SK-N-DZ (cell line): ENCODE measurements around the gene DYNLRB1. TPM values are rescaled to one million over a fixed set of nuclear protein-coding genes. Genes with fewer than 3 reads are reported as not detected.
"Not testable (repeated sequence)": the region's sequence is repeated elsewhere in the genome, so short reads cannot be mapped to it uniquely, and the experiment has no call there.

Source experiments
- DNase-seq: peaks from one replicate; pipeline ENCODE4 v3.0.0-alpha.2; 2015; ENCODE audit warnings: low spot score
- polyA plus RNA-seq, 2 experiments: library from polyadenylated mRNA; depleted of rRNA; stranded (reverse); fragments of >200 nt; gene quantifications; 2 replicates each; pipeline ENCODE4 v1.2.3, GENCODE V29; 2014

Gene DYNLRB1
- polyA plus RNA-seq (2014; cell fraction: cytosol; rRNA removed), result 229 and 266 TPM in 2 replicates
- polyA plus RNA-seq (2014; cell fraction: nucleus; rRNA removed), result 134 and 157 TPM in 2 replicates

DNA sequence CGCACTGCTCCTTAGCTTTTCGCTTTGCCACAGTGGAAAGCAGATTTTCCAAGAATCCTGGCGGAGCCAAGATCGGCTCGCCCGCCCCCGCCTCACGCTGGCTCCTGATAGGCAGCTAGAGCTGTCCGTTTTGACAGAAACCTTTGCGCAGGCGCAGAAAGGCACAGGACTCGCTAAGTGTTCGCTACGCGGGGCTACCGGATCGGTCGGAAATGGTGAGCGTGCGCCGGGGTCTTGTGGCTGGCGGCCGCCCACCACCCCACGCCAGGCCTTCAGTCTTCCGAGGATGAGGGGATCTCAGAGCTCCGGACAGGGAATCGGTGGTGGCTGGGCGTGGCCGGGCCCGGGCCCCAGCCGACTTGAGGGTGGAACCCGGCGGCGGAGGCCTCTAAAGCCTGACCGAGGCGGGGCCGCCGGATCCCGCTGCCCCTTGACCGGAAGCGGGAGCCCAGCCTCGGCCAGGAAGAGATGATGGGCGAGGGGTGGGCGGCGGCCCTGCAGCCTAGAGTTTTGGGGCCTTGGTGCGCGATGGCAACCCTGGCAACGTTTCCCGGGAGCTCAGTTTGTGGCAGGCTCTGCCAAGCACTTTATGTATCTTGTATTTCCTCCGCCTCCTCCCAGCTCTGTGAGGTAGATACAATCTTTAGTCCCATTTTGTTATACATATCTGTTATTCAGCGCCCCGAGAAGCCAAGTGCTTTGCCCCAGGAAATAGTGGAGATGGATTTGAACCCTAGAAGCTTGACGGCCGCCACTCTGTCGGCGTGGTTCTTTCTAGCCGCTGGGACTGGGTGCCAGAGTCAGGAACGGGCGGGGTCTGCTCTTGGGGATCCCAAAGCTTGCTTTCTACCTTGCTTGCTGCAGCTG lies at the start of gene DYNLRB1:
Gene DYNLRB1, plus strand, starts transcription at position 176 of the 867 bp plus-strand sequence. Its CDS starts 37 bp downstream, at position 213.
- DNase-seq, result peak; percentile 98

- DNase-seq, result no peak
Measured at GRCh38 chr20:34468951-34469350, 47.3 kb upstream of the DYNLRB1 start.

DNA sequence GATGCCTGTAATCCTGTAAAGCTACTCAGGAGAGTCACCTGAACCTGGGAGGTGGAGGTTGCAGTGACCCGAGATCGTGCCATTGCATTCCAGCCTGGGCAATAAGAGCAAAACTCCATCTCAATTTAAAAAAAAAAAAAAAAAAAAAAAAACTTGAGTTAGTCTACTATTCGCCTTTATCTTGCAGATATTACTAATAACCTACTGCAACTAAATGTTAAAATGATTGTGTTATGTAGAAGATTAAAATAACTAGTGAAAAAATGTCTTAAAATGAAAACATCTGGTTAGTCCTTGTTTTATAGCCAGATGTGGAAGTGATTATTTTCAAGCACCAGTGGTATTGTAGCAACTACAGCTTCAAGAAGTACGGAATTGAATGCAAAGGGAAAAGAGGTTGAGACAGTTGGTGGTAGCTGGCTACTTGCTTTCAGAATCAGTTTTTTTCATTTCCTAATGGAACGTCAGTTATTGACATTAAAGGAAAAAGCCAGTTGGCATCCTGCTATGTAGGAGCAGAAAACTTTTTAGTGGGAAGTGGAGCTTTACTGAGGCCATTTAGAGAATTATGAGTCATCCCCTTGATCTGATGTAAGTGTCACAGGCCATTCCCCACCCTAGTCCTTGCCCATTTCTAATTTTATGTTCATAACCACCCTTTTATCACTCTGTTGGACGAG lies 43.8 kb upstream of the DYNLRB1 start:
- no peak for DNase-seq

- DNase-seq, result peak; percentile 59
Measured at GRCh38 chr20:34473262-34473883, 42.8 kb upstream of the DYNLRB1 start.

GRCh38 chr20:34475979-34476736 lies 40.1 kb upstream of the DYNLRB1 start:
- no peak for DNase-seq

- no peak for DNase-seq
Measured at GRCh38 chr20:34479627-34480026, 36.6 kb upstream of the DYNLRB1 start.

DNA sequence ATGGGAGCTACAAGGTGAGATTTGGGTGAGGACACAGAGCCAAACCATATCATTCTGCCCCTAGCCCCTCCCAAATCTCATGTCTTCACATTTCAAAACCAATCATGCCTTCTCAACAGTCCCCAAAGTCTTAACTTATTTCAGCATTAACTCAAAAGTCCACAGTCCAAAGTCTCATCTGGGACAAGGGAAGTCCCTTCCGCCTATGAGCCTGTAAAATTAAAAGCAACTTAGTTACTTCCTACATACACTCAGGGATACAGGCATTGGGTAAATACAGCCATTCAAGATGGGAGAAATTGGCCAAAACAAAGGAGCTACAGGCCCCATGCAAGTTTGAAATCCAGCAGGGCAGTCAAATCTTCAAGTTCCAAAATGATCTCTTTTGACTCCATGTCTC lies 34.1 kb upstream of the DYNLRB1 start:
- not testable (repeated sequence) for DNase-seq

DNA sequence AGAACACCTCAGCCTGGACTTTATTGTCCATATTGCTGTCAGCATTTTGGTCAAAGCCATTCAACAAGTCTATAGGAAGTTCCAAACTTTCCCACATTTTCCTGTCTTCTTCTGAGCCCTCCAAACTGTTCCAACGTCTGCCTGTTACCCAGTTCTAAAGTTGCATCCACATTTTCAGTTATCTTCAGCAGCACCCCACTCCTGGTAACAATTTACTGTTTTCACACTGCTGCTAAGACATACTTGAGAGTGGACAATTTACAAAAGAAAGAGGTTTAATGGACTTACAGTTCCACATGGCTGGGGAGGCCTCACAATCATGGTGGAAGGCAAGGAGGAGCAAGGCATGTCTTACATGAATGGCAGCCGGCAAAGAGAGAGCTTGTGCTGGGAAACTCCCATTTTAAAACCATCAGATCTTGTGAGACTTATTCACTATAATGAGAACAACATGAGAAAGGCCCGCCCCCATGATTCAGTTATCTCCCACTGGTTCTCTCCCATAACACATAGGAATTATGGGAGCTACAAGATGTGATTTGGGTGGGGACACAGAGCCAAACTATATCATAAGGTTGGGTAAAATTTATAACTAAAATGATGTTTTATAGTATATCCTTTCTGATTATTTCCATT lies 32.5 kb upstream of the DYNLRB1 start:
- not testable (repeated sequence) for DNase-seq

- no peak for DNase-seq
Measured at GRCh38 chr20:34485068-34485634, 31.1 kb upstream of the DYNLRB1 start.

DNA sequence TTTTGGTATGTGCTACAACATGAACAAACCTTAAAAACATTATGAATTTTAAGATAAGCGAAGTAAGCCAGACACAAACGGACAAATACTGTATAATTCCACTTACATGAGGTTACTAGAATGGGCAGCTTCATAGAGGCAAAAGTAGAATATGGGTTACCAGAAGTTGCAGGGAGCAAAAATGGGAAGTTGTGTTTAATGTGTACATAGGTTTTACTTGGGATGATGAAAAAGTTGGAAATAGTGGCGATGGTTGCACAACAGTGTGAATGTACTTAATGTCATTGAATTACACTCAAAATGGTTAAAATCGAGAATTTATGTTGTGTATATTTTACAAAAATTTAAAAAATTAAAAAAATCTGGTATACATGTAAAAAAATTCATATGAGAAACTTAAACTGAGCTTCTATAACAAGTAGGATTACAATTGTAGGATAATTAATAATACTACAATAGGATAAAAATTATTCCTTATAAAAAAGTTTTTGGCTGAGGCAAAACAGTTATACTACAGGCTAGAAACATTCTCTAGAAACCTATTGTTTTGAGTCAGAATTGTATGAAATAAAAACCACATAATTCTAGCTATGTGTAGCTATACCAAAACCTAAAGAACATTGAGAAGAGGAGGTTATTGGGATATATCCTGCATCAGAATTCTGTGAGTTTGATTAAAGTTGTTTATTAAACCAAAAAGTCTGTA lies 24.8 kb upstream of the DYNLRB1 start:
- DNase-seq, result no peak

DNA sequence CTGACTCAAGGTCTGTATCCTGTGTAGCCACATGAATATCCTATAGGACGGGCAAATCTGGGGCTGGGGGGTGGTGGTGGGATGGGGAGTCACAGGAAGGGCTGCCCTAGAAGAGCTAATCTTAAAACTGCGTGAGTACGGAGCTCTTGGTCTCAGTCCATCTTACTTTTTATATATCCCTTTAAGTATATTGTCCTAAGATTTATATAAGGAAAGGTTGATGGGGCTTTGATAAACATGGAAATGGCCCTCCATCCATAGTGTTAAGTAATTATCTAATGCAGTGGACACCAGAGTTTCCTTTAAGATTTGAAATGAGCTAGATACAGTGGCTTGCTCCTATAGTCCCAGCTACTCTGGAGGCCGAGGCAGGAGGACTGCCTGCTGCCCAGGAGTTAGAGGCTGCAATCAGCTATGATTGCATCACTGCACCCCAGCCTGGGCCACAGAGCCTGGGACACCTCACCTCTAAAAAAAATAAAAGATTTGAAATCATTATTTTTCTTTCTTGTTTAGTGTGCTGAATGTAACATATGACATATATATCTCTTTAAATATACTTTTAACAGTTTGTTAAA lies 24.2 kb upstream of the DYNLRB1 start:
- no peak for DNase-seq

DNA sequence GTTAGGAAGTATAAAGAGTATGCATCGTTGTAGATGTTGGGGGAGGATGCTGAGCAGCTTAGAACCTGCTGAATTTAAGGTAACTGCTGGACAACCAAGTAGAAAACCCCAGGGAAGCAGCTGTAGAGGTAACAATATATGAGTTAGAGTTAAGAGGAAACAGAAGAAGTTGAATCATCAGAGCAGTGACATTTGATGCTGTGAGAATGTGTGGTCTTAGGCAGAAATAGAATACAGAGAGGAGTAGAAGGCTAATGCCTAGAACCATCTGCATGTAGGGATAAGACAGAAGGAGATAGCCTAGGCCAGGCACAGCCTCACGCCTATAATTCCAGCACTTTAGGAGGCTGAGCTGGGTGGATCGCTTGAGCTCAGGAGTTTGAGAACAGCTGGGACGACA lies 22.6 kb upstream of the DYNLRB1 start:
- no peak for DNase-seq

GRCh38 chr20:34495307-34495706 lies 20.9 kb upstream of the DYNLRB1 start:
- DNase-seq, result no peak

DNA sequence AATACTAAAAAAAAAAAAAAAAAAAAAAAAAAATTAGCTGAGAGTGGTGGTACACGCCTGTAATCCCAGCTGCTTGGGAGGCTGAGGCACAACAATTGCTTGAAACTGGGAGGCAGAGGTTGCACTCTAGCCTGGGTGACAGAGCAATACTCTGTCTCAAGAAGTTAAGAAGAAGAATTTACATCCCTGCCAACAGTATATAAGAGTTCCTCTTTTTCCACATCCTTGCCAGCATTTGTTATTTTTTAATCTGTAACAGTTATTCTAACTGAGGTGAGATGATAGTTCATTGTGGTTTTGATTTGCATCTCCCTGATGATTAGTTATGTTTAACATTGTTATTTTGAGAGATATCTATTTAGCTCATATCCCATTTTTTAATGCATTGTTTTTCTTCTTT lies 20.3 kb upstream of the DYNLRB1 start:
- no peak for DNase-seq

- DNase-seq, result not testable (repeated sequence)
Measured at GRCh38 chr20:34497596-34497995, 18.6 kb upstream of the DYNLRB1 start.

GRCh38 chr20:34500823-34501222 lies 15.4 kb upstream of the DYNLRB1 start:
- DNase-seq, result no peak

DNA sequence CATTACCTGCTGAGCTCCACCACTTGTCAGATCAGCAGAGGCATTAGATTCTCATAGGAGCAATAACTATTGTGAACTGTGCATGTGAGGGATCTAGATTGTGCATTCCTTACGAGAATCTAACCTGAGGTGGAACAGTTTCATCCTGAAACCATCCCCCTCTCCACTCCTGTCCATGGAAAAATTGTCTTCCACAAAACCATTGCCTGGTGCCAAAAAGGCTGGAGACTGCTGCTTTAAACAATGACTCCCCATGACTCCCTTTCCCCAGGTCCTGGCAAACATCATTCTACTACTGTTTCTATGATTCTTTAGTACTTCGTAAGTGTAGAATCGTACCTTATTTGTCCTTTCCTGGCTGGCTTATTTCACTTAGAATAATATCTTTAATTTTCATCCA lies 9.7 kb upstream of the DYNLRB1 start:
- no peak for DNase-seq

GRCh38 chr20:34507702-34508413 lies 8.4 kb upstream of the DYNLRB1 start:
- no peak for DNase-seq

GRCh38 chr20:34510575-34510974 lies 5.6 kb upstream of the DYNLRB1 start:
- no peak for DNase-seq
